Bronchial epithelial cell (primary cell): Measurements from ENCODE around the gene STRA8. TPM values are rescaled to one million over a fixed set of nuclear protein-coding genes. Genes with fewer than 3 reads are reported as not detected.

ENCODE experiments used
- DNase-seq: peaks from one replicate; pipeline ENCODE4 v3.0.0-alpha.2; 2010; ENCODE audit warnings: low read depth
- FAIRE-seq: peaks from 2 replicates; lab custom pipeline; 2011; peaks lifted over from hg19 to GRCh38; lab: Jason Lieb, UNC
- H3K27me3 ChIP-seq: 2 replicates; pipeline ENCODE4 v1.5.1; 2011; ENCODE audit warnings: low read length; ENCODE audit not compliant: control insufficient read depth, insufficient read depth
- H3K36me3 ChIP-seq: 2 replicates; pipeline ENCODE4 v1.5.1; 2011; ENCODE audit warnings: low read length; ENCODE audit not compliant: control insufficient read depth, insufficient read depth
- H3K4me3 ChIP-seq: 2 replicates; pipeline ENCODE4 v1.5.1; 2011; ENCODE audit warnings: mild to moderate bottlenecking, low read depth, low read length, control low read depth
- total RNA-seq: library from RNA; depleted of rRNA; stranded (reverse); fragments of >200 nt; gene quantifications from 2 replicates; pipeline ENCODE4 v1.2.1, GENCODE V29; 2014
- TF ChIP-seq, protein P1 (sequence below): IDR thresholded peaks from 2 replicates; pipeline ENCODE4 v1.5.1; 2011; ENCODE audit warnings: mild to moderate bottlenecking, moderate library complexity, low read length, control low read depth, inconsistent platforms; ENCODE audit not compliant: insufficient read depth, severe bottlenecking

Gene STRA8
- total RNA-seq, 1 donor from 2014 or later = not detected

DNA sequence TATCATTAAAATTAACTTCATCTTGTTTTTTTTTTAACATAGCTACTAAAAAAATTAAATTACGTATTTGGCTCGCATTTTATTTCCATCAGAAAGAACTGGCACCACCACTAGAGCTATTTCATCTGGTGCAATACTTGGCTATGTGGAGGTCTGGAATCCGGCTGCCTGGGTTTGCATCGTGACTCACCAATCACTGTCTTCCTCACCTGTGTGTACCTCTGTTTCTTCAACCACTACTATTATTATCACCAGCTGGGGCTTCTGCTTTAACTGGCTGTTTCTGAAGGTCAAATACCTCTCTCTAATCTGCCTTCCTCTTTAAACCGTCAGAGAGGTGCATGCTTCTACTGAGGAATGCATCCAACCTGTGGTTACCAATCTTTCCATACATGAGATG lies 28.8 kb upstream of the STRA8 start:
- Histone ChIP-seq H3K36me3 (peaks cover 15% of the 10 kb centered on the region), H3K27me3 (no peaks in the 10 kb centered on the region), H3K4me3 (no peak overlapping the region)
- FAIRE-seq (no peak), DNase-seq (peak; percentile 68)
- TF ChIP-seq, protein P1, sequence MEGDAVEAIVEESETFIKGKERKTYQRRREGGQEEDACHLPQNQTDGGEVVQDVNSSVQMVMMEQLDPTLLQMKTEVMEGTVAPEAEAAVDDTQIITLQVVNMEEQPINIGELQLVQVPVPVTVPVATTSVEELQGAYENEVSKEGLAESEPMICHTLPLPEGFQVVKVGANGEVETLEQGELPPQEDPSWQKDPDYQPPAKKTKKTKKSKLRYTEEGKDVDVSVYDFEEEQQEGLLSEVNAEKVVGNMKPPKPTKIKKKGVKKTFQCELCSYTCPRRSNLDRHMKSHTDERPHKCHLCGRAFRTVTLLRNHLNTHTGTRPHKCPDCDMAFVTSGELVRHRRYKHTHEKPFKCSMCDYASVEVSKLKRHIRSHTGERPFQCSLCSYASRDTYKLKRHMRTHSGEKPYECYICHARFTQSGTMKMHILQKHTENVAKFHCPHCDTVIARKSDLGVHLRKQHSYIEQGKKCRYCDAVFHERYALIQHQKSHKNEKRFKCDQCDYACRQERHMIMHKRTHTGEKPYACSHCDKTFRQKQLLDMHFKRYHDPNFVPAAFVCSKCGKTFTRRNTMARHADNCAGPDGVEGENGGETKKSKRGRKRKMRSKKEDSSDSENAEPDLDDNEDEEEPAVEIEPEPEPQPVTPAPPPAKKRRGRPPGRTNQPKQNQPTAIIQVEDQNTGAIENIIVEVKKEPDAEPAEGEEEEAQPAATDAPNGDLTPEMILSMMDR = no peak

DNA sequence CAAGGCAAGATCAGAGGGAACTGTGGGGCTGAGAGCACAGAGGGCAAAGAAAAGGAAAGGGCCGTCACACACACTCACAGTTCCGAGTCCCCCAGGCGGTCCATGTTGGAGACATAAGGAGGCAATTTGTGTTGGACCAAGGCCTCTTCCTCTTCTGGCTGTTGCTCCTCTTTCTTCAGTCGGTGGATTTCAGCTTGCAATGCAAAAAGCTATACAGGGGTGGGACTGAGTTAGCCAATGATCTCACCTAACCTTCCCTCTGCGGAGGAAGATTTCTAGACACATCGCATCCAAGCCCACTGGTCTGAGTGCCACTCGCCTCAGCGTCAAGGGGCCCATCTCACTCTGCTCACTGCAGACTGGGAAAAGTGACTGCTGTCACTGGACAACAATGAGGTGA lies 27.8 kb upstream of the STRA8 start:
- TF ChIP-seq, protein P1 = no peak
- FAIRE-seq (no peak), DNase-seq (no peak)
- Histone ChIP-seq H3K4me3 (no peak overlapping the region), H3K27me3 (no peaks in the 10 kb centered on the region), H3K36me3 (peaks cover 14% of the 10 kb centered on the region)

DNA sequence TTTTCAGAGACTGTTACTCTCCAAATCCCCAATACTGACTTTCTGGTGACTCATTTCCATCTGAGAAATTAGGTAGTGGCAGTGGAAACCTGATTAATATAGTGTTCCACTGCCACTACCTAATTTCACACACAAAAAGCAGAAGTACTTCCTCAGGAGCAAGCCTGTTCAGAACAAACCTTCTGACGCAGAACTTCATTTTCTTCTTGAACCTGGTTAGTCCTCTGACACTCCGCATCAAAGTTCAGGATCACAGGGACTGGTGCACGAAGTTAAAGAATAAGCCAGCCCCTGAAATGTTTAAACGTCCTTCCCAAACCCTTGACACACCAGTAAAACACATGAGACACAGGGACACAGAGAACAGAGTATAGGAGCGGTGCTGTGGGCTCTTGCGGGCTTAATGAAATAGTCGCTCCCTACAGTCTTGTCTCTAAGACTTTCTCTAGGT lies 26.7 kb upstream of the STRA8 start:
- H3K4me3 ChIP-seq = no peak overlapping the region
- H3K27me3 ChIP-seq = no peaks in the 10 kb centered on the region
- TF ChIP-seq, protein P1 = no peak
- FAIRE-seq = no peak
- peaks cover 12% of the 10 kb centered on the region for H3K36me3 ChIP-seq
- DNase-seq = no peak

DNA sequence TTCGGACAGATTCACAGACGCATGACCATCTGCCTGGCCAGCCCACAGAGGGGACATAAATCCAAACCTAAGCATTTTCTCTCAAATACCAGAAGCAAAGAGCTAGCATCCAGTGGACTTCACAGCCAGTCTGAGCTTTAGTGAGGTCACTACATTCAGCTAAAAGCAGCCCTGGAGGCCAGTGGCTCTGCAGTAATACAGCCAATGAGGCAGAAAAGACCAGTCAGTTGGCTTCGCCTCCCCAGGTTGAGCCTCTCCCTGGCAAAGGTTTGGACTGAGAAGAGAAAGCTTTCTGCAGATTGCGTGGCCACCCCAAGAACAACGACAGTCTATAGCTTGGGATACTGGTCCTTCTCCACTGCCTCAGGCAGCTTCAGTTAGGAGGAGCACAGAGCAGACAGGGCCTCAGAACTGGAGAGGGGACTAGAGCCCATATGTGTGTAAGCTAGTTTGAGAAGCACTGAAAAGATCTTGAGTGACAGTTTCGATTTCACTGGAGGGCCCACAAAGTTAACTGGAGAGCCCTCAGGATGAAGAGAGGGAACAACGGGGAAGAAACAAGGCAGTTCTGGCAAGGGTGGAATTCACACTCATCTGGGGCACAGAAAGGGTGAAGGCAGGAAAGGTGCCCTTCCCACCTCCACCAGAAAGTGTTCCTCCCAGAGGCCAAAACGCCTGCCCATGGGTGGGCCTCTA lies 26.1 kb upstream of the STRA8 start:
- Histone ChIP-seq H3K27me3 (no peaks in the 10 kb centered on the region), H3K36me3 (peaks cover 12% of the 10 kb centered on the region), H3K4me3 (no peak overlapping the region)
- TF ChIP-seq, protein P1 = no peak
- FAIRE-seq (no peak), DNase-seq (no peak)

DNA sequence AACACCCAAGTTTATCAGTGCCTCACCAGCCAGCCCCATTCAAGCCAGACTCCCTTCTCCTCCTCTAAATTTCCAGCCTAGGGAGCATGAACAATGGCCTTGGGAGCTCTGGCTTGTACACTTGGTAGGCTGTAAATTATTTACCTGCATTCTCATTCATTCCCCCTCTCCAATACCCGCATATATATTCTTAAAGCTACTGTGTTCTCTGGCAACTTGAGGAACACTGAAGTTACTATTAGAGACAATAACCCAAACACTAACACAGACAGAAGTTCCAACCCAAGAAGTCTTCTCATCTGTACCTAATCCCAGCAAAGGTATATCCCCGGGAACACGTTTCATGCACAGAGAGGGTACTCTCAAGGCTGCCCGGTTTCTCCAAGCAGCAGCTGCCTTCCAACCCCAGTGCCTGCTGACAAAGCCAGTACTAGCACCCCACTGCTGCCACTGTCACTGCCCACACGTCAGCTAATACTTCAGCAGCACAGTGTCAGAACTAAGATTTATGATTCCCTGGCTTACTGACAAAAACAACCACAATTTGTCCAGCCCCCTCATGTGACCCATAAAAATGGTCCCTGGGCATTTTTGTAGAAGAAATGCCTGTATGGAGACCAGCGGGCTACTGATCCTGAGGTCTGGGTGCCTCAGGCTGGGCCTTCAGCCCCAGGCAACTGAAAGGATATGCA lies 25.4 kb upstream of the STRA8 start:
- Histone ChIP-seq H3K4me3 (no peak overlapping the region), H3K36me3 (peaks cover 10% of the 10 kb centered on the region), H3K27me3 (no peaks in the 10 kb centered on the region)
- TF ChIP-seq, protein P1 = no peak
- FAIRE-seq (no peak), DNase-seq (no peak)
